Breast epithelium (tissue), 4 donors: ENCODE measurements around the gene FBXO24. TPM values are rescaled to one million over a fixed set of nuclear protein-coding genes. Genes with fewer than 3 reads are reported as not detected.

Source experiments
- DNase-seq, 2 donors: peaks; one replicate each; pipeline ENCODE4 v3.0.0-alpha.2; 2019; ENCODE audit warnings: low spot score in 2 of 2
- H3K27ac ChIP-seq, 2 donors: fragments of 200-600 bp; sonication (generic) in 1 of 2; one replicate each; pipeline ENCODE4 v1.5.1; 2016 to 2019; ENCODE audit warnings: mild to moderate bottlenecking in 1 of 2
- H3K27me3 ChIP-seq, 2 donors: fragments of 200-600 bp; sonication (generic) in 1 of 2; one replicate each; pipeline versions ENCODE4 v1.5.1 to v1.6.0; 2017 to 2019; ENCODE audit warnings: control low read depth in 1 of 2, mild to moderate bottlenecking in 1 of 2
- H3K36me3 ChIP-seq: fragments of 200-600 bp; one replicate; pipeline ENCODE4 v1.5.1; 2019
- H3K4me1 ChIP-seq, 2 donors: fragments of 200-600 bp; sonication (generic); one replicate each; pipeline ENCODE4 v1.5.1; 2016 to 2019; ENCODE audit warnings: control low read depth in 1 of 2
- H3K4me3 ChIP-seq, 3 donors: fragments of 200-600 bp; sonication (generic); 1 replicate in 2 of 3; 2 replicates in 1 of 3; pipeline ENCODE4 v1.5.1; 2016 to 2019; ENCODE audit warnings: mild to moderate bottlenecking in 3 of 3, moderate library complexity in 2 of 3
- H3K9me3 ChIP-seq, 2 donors: fragments of 200-600 bp; sonication (generic) in 1 of 2; one replicate each; pipeline ENCODE4 v1.5.1; 2016 to 2019; ENCODE audit warnings: control low read depth in 1 of 2
- POLR2A ChIP-seq: fragments of 450-650 bp; IDR thresholded peaks from one replicate; pipeline ENCODE4 v1.6.1; 2016; ENCODE audit warnings: antibody characterized with exemption, mild to moderate bottlenecking, moderate library complexity
- POLR2AphosphoS5 ChIP-seq, 3 donors: sonication (generic); formaldehyde crosslinking; IDR thresholded peaks; one replicate each; pipeline ENCODE4 v1.6.1; 2017; ENCODE audit warnings: antibody characterized with exemption in 3 of 3
- intact Hi-C: fragments of 100-400 bp; cut with DNase I; formaldehyde crosslinking; loops from one replicate; pipeline ENCODE4 v1.15.1; 2023; ENCODE audit warnings: low total_unique reads
- total RNA-seq, 3 donors: library from RNA; depleted of rRNA; stranded (reverse); fragments of >200 nt; gene quantifications; one replicate each; pipeline ENCODE4 v1.1.0, GENCODE V29; 2016
- TF ChIP-seq, protein P1 (sequence below), 3 donors: fragments of 450-650 bp; IDR thresholded peaks; one replicate each; pipeline ENCODE4 v1.5.1; 2016 to 2017; ENCODE audit warnings: antibody characterized with exemption in 3 of 3, mild to moderate bottlenecking in 3 of 3, moderate library complexity in 3 of 3

The FBXO24 gene
- total RNA-seq, 3 donors from 2014 or later: 0.59 to 0.98 TPM; not detected in 1

DNA sequence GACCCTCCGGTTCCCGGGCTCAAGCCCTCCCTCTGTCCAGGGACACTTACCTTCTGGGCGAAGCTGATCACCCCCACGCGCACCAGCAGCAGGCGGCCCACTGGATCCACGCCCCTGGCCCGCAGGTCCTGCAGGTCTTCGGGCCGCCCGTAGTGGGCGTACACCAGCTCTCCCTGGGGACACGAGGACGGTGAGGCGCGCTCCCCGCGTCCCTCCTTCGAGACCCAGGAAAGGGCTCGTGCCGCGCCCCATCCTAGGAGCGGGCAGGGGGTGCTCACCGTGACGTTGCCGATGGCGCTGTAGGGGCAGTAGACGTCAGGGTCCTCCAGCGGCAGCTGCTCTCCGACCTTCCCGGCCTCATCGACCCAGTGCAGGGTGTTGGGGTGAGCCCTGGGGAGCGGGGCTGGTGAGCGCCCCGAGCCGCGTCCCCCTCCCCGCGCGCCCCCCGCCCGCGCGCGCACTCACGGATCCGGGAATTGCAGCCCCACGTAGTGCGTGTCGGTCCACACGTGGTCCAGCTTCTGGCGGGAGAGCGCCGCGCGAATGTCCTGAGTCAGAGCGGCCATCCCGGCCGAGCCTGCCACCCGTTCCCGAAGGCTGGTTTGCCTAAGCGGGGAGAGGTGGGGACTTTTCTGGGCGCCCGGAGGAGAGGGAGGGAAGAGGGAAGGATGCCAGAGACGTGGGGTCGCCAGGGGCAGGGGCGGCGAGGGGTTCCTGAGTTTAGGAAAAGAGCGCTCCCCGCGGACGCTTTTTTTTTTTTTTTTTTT lies 47.0 kb downstream of the FBXO24 start:
- no peaks in the 10 kb centered on the region for H3K27me3 ChIP-seq
- H3K4me1 ChIP-seq: peaks cover 0 to 4% of the 10 kb centered on the region in 2 donors
- DNase-seq: no peak
- intact Hi-C loops: no loop called here
- no peaks in the 10 kb centered on the region for H3K9me3 ChIP-seq
- H3K36me3 ChIP-seq: no peaks in the 10 kb centered on the region
- peak overlapping the region; percentile 46 to 80 (median 57) for H3K4me3 ChIP-seq
- no peak for TF ChIP-seq POLR2AphosphoS5 (IDR thresholded peaks at IDR 0.05)
- TF ChIP-seq, protein P1, sequence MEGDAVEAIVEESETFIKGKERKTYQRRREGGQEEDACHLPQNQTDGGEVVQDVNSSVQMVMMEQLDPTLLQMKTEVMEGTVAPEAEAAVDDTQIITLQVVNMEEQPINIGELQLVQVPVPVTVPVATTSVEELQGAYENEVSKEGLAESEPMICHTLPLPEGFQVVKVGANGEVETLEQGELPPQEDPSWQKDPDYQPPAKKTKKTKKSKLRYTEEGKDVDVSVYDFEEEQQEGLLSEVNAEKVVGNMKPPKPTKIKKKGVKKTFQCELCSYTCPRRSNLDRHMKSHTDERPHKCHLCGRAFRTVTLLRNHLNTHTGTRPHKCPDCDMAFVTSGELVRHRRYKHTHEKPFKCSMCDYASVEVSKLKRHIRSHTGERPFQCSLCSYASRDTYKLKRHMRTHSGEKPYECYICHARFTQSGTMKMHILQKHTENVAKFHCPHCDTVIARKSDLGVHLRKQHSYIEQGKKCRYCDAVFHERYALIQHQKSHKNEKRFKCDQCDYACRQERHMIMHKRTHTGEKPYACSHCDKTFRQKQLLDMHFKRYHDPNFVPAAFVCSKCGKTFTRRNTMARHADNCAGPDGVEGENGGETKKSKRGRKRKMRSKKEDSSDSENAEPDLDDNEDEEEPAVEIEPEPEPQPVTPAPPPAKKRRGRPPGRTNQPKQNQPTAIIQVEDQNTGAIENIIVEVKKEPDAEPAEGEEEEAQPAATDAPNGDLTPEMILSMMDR (IDR thresholded peaks at IDR 0.05): peak in 2 of 3 donors; percentile 16 to 28
- TF ChIP-seq POLR2A: no peak
- H3K27ac ChIP-seq: no peak overlapping the region

DNA sequence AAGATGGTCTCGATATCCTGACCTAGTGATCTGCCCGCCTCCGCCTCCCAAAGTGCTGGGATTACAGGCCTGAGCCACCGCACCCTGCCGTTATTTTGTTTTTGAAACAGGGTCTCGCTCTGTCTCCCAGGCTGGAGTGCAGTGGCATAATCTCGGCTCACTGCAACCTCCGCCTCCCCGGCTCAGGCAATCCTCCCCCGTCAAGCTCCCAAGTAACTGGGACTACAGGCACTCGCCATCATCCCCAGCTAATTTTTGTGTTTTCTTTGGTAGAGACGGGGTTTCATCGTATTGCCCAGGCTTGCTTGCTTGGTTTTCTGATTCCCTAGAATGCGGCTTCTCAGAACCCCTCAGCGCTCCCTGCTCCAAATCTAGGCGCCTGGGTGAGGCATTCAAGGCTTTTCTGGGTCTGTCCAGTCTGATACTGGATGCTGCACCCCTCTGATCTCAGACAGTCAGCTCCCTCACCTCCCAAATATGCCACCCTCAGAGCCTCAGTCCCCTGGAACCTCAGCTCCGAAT lies 53.9 kb downstream of the FBXO24 start:
- intact Hi-C loops: no loop called here
- no peaks in the 10 kb centered on the region for H3K4me1 ChIP-seq
- H3K27me3 ChIP-seq: peaks cover 7 to 15% of the 10 kb centered on the region in 2 donors
- H3K36me3 ChIP-seq: no peaks in the 10 kb centered on the region
- H3K27ac ChIP-seq: no peak overlapping the region
- TF ChIP-seq POLR2A: no peak
- TF ChIP-seq POLR2AphosphoS5 (IDR thresholded peaks at IDR 0.05): no peak
- TF ChIP-seq, protein P1 (IDR thresholded peaks at IDR 0.05): no peak
- H3K9me3 ChIP-seq: no peaks in the 10 kb centered on the region
- no peak overlapping the region for H3K4me3 ChIP-seq
- no peak for DNase-seq

DNA sequence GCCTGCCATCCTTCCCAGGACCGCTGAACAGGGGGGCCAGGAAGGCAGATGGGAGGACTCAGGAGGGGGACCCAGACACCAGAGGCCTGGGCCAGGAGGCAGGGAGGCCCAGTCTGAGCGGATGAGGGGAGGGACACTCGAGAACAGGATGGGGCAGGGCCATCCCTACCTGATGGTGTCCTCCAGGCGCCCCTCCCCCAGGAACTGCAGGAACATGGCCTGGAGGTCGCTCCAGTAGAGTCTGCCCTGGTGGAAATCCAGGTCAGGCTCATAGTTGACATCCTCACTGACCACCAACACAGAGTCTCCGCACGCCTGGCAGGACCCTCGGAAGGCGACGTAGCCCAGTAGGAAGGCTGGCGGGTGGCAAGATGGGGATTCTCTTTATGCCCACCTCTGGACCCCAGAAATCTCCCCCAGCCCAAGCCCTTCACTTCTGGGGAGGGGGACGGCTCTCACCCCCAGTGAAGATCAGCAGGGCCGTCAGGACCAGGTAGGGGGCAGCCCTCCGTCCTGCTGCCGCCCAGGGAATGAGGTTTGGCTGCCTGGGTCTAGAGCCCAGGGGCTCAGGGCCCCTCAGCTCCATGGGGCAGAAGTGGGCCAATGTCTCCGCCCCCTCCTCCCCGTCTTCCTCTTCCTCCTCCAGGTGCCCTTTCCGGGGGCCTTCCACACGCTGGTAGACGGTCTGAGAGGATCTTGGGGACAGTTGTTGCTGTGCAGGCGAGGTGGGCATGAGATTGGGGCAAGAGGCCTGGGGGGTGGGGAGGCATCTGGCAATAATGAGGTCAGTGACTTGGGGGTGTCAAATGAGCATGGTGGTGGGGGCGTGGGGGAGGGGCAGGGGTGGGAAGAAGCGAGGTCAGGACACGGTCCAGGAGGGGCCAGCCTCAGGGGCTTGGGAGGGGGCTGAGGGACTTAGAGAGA lies 54.7 kb downstream of the FBXO24 start:
- Histone ChIP-seq H3K27ac (no peak overlapping the region), H3K4me3 (no peak overlapping the region), H3K9me3 (no peaks in the 10 kb centered on the region), H3K27me3 (peaks cover 7 to 15% of the 10 kb centered on the region in 2 donors), H3K36me3 (no peaks in the 10 kb centered on the region), H3K4me1 (no peaks in the 10 kb centered on the region)
- intact Hi-C loops: no loop called here
- TF ChIP-seq, protein P1 (IDR thresholded peaks at IDR 0.05): no peak
- no peak for TF ChIP-seq POLR2A
- no peak for TF ChIP-seq POLR2AphosphoS5 (IDR thresholded peaks at IDR 0.05)
- DNase-seq: no peak

DNA sequence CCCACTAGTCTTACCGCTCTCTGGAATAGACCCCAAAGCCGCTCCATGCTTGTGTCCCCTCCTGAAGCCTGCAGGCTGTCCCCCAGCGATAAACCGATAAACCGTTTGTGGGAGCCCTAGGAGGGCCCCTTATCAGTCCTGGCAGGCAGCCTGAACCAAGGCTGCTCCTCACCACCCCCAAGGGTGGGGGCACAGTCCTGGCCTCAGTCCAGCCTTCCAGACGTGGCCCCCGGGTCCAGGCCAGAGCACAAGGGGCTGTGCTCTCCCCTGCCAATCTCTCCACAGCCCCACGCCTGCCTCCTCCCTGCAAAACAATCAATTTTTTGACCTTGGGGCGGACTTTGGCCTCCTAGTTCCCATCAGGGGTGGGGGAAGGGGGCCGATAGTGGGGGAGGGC lies 55.3 kb downstream of the FBXO24 start, which contains the start of gene TFR2:
Gene TFR2 (minus strand): TSS at position 90 of the 397 bp plus-strand sequence. CDS start 43 bp downstream, at position 47.
- no peaks in the 10 kb centered on the region for H3K4me1 ChIP-seq
- no peak for DNase-seq
- intact Hi-C loops: no loop called here
- H3K4me3 ChIP-seq: no peak within 1 kb of the TSS
- H3K27me3 ChIP-seq: peaks cover 7 to 15% of the 10 kb centered on the region in 2 donors
- H3K9me3 ChIP-seq: no peaks in the 10 kb centered on the region
- H3K27ac ChIP-seq: no peak within 1 kb of the TSS
- H3K36me3 ChIP-seq: no peaks in the 10 kb centered on the region
- TF ChIP-seq POLR2AphosphoS5 (IDR thresholded peaks at IDR 0.05) (no peak), POLR2A (no peak)
- TF ChIP-seq, protein P1 (IDR thresholded peaks at IDR 0.05): no peak
